ENCODE measurements around the gene FCN3. TPM values are rescaled to one million over a fixed set of nuclear protein-coding genes. Genes with fewer than 3 reads are reported as not detected.

FCN3 gene
- total and polyA plus RNA-seq, 10 of the 15 experiments (the other 5 are each of a cell fraction or from before 2014, with no cell fraction given): 0.28 TPM; not detected in 9

GRCh38 chr1:27356277-27356618, 18.4 kb downstream of the FCN3 start:
- no peaks in the 10 kb centered on the region for H3K36me3 ChIP-seq (ENCODE audit: control insufficient read depth in 2 of 2, insufficient read depth in 2 of 2, low read length in 1 of 2)
- no peak overlapping the region for H2AFZ ChIP-seq (ENCODE audit: control insufficient read depth, low read depth, low read length)
- ATAC-seq (no peak), FAIRE-seq (no peak), DNase-seq (ENCODE audit: low read depth, low spot score) (no peak)
- H4K20me1 ChIP-seq (ENCODE audit: control insufficient read depth, insufficient read depth): no peaks in the 10 kb centered on the region
- in situ Hi-C loops (cut with MboI): no loop called here
- no peak for TF ChIP-seq RAD21 (IDR thresholded peaks at IDR 0.05; ENCODE audit: insufficient read depth, low read depth, low read length)
- TF ChIP-seq, protein P1, sequence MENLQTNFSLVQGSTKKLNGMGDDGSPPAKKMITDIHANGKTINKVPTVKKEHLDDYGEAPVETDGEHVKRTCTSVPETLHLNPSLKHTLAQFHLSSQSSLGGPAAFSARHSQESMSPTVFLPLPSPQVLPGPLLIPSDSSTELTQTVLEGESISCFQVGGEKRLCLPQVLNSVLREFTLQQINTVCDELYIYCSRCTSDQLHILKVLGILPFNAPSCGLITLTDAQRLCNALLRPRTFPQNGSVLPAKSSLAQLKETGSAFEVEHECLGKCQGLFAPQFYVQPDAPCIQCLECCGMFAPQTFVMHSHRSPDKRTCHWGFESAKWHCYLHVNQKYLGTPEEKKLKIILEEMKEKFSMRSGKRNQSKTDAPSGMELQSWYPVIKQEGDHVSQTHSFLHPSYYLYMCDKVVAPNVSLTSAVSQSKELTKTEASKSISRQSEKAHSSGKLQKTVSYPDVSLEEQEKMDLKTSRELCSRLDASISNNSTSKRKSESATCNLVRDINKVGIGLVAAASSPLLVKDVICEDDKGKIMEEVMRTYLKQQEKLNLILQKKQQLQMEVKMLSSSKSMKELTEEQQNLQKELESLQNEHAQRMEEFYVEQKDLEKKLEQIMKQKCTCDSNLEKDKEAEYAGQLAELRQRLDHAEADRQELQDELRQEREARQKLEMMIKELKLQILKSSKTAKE (IDR thresholded peaks at IDR 0.05; ENCODE audit: low read depth, poor library complexity, severe bottlenecking): no peak
- TF ChIP-seq ZBTB4 (CRISPR knock-in tag; IDR thresholded peaks at IDR 0.05): no peak
- no peak for TF ChIP-seq CBX5 (IDR thresholded peaks at IDR 0.05; ENCODE audit: low read depth)
- no peak for TF ChIP-seq RFX5 (IDR thresholded peaks at IDR 0.05; ENCODE audit: low read depth, low read length)
- TF ChIP-seq BCL11A (IDR thresholded peaks at IDR 0.05; ENCODE audit: low read depth, low read length): no peak
- TF ChIP-seq USF1 (IDR thresholded peaks at IDR 0.05; ENCODE audit: borderline replicate concordance, extremely low read length, insufficient read depth, low read depth, low read length): no peak
- no peak for TF ChIP-seq NR2C2 (IDR thresholded peaks at IDR 0.05; ENCODE audit: borderline replicate concordance, control insufficient read depth, insufficient read length, low read depth)
- TF ChIP-seq, protein P2, sequence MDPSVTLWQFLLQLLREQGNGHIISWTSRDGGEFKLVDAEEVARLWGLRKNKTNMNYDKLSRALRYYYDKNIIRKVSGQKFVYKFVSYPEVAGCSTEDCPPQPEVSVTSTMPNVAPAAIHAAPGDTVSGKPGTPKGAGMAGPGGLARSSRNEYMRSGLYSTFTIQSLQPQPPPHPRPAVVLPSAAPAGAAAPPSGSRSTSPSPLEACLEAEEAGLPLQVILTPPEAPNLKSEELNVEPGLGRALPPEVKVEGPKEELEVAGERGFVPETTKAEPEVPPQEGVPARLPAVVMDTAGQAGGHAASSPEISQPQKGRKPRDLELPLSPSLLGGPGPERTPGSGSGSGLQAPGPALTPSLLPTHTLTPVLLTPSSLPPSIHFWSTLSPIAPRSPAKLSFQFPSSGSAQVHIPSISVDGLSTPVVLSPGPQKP (IDR thresholded peaks at IDR 0.05; ENCODE audit: low read depth, low read length): no peak
- TF ChIP-seq KLF5 (IDR thresholded peaks at IDR 0.05; ENCODE audit: partially characterized antibody): no peak
- TF ChIP-seq, protein P3, sequence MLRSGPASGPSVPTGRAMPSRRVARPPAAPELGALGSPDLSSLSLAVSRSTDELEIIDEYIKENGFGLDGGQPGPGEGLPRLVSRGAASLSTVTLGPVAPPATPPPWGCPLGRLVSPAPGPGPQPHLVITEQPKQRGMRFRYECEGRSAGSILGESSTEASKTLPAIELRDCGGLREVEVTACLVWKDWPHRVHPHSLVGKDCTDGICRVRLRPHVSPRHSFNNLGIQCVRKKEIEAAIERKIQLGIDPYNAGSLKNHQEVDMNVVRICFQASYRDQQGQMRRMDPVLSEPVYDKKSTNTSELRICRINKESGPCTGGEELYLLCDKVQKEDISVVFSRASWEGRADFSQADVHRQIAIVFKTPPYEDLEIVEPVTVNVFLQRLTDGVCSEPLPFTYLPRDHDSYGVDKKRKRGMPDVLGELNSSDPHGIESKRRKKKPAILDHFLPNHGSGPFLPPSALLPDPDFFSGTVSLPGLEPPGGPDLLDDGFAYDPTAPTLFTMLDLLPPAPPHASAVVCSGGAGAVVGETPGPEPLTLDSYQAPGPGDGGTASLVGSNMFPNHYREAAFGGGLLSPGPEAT (IDR thresholded peaks at IDR 0.05; ENCODE audit: low read depth): no peak
- SMC1A ChIA-PET (ENCODE audit: uncharacterized antibody, unreplicated experiment): interaction anchor here (1.3 to 2.0 kb wide), 4 partner anchors 9 to 35 kb away, joined by 3 to 5 read pairs (median 4); no protein-coding TSS in a partner anchor
- no peak overlapping the region for H3K9ac ChIP-seq (ENCODE audit: control insufficient read depth, insufficient read depth, low read length)
- H3K27ac ChIP-seq (ENCODE audit: control insufficient read depth, insufficient read depth): no peak overlapping the region
- peaks cover 13% of the 10 kb centered on the region for H3K4me1 ChIP-seq (ENCODE audit: control insufficient read depth, insufficient read depth, low read length)
- no peak overlapping the region for H3K4me2 ChIP-seq (ENCODE audit: control insufficient read depth, insufficient read depth)
- H3K27me3 ChIP-seq (replicated peaks in 1 of 2; ENCODE audit: control insufficient read depth in 2 of 2, insufficient read depth in 2 of 2, low read length in 1 of 2): no peaks in the 10 kb centered on the region; a peak in 1 of 4 replicates
- CTCF ChIA-PET: interaction anchor here (0.7 to 8.7 kb wide), 8 partner anchors 9 to 58 kb away, joined by 3 to 126 read pairs (median 11); partner anchors contain the start of genes GPR3, MAP3K6 and SYTL1
- H3K9me3 ChIP-seq (replicated peaks; ENCODE audit: control insufficient read depth, insufficient read depth, low read length): no peaks in the 10 kb centered on the region
- WGBS (ENCODE audit: insufficient coverage, insufficient replicate concordance, low lambda C conversion rate, missing lambda C conversion rate): 39% methylated on average over 13 of the region's 13 CpGs
- RAD21 ChIA-PET (ENCODE audit: unreplicated experiment): interaction anchor here (1.1 to 3.1 kb wide), 4 partner anchors 31 to 257 kb away, joined by 3 to 16 read pairs (median 6); partner anchors contain the start of gene GPR3
- H3K79me2 ChIP-seq (ENCODE audit: control insufficient read depth, insufficient read depth, low read length): no peaks in the 10 kb centered on the region
- intact Hi-C loops (cut with micrococcal nuclease; ENCODE audit: unreplicated experiment): no loop called here
- H3K4me3 ChIP-seq: no peak overlapping the region
- POLR2A ChIA-PET: no interaction called here
- BruUV-seq (replicated peaks): no TSS peak

Data from GM12878 (cell line).